ENCODE measurements around the gene MDN1.

The MDN1 gene

DNA sequence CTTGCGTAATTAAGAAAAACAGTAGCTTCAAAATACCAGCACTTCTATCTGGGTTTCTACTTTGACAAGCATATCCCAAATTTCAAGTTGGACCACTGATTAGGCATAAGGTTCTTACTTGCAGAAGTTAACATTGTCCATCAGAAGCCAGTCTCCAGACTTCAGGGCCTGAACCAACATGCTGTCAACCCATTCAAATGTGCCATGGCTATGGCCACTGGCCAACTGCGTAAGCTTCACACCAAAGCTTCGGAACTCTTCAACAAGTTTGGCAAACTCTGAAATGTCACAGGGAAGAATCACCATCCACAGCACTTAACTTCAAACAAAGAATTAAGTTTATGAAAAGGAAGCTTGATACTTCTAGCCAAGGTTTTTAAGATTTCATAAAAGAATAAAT lies 103.1 kb downstream of the MDN1 start:
- no peak for DNase-seq
- in situ Hi-C loops (cut with MboI; ENCODE audit: low pct_unique_long_range_greater_than_20kb, low sequenced_read_pairs) = no loop called here

GRCh38 chr6:89711801-89712200 lies 107.8 kb downstream of the MDN1 start:
- in situ Hi-C loops (cut with MboI; ENCODE audit: low pct_unique_long_range_greater_than_20kb, low sequenced_read_pairs) = no loop called here
- DNase-seq = no peak

- in situ Hi-C loops (cut with MboI; ENCODE audit: low pct_unique_long_range_greater_than_20kb, low sequenced_read_pairs) = no loop called here
- no peak for DNase-seq
Observed at GRCh38 chr6:89708316-89708715, 111.3 kb downstream of the MDN1 start.

DNA sequence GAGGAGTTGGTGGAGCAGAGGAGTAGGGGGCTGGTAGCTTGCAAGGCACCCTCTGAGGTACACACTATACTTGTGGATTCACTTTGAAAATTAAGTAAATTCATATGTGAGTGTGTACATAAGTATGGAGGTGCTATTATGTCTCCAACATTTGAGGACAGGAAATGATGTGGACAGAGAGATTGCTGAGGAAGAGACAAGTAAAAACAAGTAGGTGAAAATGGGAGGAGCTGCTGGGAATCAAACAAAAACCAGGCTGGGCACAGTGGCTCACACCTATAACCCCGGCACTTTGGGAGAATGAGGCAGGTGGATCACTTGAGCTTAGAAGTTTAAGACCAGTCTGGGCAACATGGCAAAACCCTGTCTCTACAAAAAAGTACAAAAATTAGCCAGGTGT lies 111.8 kb downstream of the MDN1 start:
- in situ Hi-C loops (cut with MboI; ENCODE audit: low pct_unique_long_range_greater_than_20kb, low sequenced_read_pairs) = no loop called here
- no peak for DNase-seq

GRCh38 chr6:89706121-89706520 lies 113.5 kb downstream of the MDN1 start:
- no peak for DNase-seq

DNA sequence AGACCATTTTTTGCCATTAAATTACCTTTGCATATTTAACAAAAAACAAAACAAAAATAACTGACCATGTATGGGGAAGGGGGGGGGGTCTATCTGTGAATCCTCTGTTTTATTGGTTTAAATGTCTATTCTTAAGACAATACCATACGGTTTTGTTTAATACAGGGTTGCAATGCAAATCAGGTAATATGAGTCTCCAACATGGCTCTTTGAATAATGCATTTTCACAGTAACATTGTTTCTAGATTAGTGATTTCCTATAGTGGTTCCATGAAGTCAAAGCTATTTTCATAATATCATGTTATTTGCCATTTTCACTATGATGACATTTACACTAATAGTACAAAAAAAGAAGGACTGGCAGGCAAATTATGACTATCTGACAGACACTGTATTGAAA lies 116.3 kb downstream of the MDN1 start:
- DNase-seq = no peak

More at GRCh38 chr6:89706121-89706520, 113.5 kb downstream of the MDN1 start:
- in situ Hi-C loops (cut with MboI; ENCODE audit: low pct_unique_long_range_greater_than_20kb, low sequenced_read_pairs) = no loop called here

DNA sequence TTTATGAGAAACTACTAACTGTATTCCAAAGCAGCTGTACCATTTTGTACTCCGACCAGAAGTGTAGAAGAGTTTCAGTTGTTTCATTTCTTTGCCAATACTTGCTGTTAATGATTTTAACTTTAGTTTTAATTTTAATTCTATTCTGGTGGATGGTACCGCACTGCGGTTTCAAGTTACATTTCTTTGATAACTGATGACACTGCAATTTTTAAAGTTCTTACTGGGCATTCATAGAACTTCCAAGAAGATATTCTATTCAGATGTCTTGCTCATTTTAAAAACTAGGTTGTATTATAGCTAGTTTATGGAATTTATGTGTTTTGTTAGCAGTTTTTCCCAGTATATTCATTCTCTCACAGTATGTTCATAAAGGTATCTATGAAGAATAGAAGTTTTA lies 117.2 kb downstream of the MDN1 start:
- in situ Hi-C loops (cut with MboI; ENCODE audit: low pct_unique_long_range_greater_than_20kb, low sequenced_read_pairs) = no loop called here
- DNase-seq = no peak

More for the DNA sequence above, 116.3 kb downstream of the MDN1 start:
- in situ Hi-C loops (cut with MboI; ENCODE audit: low pct_unique_long_range_greater_than_20kb, low sequenced_read_pairs) = no loop called here

DNA sequence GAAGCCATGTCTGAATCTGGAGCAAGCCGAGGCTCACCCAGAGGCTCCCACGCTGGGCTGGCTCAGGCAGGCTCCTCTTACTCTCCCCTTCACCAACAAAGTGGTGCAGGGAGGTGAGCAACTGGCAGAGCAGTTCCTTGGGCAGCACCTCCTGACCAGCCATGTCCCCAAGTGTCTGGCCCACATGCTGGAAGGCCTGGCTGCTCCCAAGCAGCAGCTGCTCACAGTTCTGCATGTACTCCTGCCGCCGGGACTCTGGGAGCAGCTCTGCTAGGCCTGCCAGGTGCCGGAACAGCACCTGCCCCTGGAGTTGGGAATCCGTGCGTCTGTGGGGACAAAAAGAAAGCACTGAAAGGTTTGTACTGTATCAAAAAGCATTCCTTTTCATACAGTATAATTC lies 123.9 kb downstream of the MDN1 start:
- in situ Hi-C loops (cut with MboI; ENCODE audit: low pct_unique_long_range_greater_than_20kb, low sequenced_read_pairs) = no loop called here
- DNase-seq = no peak

DNA sequence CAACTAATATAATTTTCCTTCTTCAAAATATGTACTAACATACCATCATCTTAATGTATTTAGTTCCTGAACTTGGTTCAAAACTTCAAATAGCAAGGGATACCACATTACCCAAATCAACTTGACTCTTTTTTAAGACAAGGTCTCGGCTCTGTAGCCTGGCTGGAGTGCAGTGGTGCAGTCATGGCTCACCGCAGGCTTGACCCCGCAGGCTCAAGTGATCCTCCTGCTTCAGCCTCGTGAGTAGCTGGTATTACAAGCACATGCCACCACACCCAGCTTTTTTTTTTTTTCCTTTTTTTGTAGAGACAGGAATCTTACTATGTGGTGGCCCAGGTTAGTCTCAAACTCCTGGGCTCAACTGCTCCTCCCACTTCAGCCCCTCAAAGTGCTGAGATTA lies 125.2 kb downstream of the MDN1 start:
- in situ Hi-C loops (cut with MboI; ENCODE audit: low pct_unique_long_range_greater_than_20kb, low sequenced_read_pairs) = no loop called here
- no peak for DNase-seq

DNA sequence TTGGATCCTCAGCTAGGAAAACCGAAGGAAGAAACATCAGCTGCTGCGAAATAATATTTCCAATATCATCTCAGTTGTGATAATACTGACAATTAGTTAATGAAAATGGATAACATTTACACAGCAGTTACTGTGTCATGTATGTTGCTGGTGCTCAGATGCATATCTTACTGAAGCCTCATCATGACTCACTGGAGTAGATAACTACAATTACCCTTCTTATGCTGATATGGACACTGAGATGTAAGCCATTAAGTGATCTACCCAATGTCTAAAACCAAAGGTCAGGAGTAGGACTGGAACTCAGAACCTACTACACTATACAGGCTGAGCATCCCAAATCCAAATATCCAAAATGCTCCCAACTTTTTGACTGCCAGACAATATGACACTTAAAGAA lies 126.4 kb downstream of the MDN1 start:
- in situ Hi-C loops (cut with MboI; ENCODE audit: low pct_unique_long_range_greater_than_20kb, low sequenced_read_pairs) = no loop called here

GRCh38 chr6:89692256-89692655 lies 127.3 kb downstream of the MDN1 start:
- in situ Hi-C loops (cut with MboI; ENCODE audit: low pct_unique_long_range_greater_than_20kb, low sequenced_read_pairs) = no loop called here
- no peak for DNase-seq

More for the DNA sequence above, 126.4 kb downstream of the MDN1 start:
- no peak for DNase-seq

GRCh38 chr6:89690944-89691324 lies 128.7 kb downstream of the MDN1 start:
- DNase-seq = no peak
- in situ Hi-C loops (cut with MboI; ENCODE audit: low pct_unique_long_range_greater_than_20kb, low sequenced_read_pairs) = no loop called here

DNA sequence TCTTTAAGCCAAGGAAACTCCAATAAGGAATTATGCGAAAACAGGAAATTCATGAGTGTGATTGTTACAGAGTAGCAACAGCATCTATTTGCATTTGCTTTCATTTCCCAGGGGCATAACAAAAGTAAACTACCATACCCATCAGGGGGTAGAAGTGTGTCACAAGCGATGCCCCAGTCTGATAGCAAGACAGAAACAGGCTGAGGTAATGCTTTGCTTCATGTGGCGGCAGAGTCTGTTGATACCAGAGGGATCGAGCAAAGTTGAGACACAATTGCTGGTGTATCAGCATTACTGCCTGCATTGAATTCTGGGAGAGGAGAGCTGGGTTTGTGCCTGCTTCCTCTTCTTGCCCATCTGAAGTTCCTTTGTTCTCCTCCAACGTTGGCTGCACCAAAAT lies 129.9 kb downstream of the MDN1 start:
- DNase-seq = no peak
- in situ Hi-C loops (cut with MboI; ENCODE audit: low pct_unique_long_range_greater_than_20kb, low sequenced_read_pairs) = no loop called here

GRCh38 chr6:89688328-89688727 lies 131.3 kb downstream of the MDN1 start:
- in situ Hi-C loops (cut with MboI; ENCODE audit: low pct_unique_long_range_greater_than_20kb, low sequenced_read_pairs) = no loop called here

DNA sequence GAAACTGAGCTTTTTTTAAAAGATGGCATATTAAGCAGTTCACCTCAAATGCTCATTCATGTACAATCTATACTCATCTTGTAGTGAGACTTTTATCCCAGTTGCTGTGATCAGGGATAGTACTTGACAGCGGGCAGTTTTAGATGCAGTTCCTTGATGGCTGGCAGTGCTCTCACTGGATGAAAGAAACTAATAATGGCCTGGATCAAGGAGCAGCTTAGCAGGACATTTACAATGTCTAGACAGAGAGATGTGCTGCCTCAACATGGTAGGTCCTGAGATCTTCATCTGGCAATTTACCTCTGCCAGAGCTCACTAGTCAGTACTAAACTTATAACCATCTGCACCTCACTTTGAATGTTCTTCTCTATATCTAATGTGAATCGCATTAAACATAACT lies 134.3 kb downstream of the MDN1 start:
- no peak for DNase-seq
- in situ Hi-C loops (cut with MboI; ENCODE audit: low pct_unique_long_range_greater_than_20kb, low sequenced_read_pairs) = no loop called here

More at GRCh38 chr6:89688328-89688727, 131.3 kb downstream of the MDN1 start:
- no peak for DNase-seq

DNA sequence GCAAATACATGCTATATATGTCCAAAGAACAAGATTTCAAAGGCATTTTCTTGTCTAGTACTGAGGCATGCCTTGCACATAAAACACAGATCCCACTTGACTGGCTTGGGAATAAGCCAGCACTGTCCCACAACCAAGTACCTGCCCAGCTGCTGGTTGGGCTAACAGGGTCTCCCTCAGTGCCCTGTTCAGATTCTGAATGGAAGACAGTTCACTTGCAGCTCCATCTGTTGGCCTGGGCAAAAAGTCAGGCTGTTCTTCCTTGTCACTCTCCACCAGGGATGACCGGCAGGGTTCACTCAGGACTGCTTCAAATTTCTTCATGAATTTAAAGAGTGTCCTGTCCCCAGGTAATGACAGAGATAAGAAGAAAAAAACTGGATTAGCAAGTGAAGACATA lies 136.6 kb downstream of the MDN1 start:
- in situ Hi-C loops (cut with MboI; ENCODE audit: low pct_unique_long_range_greater_than_20kb, low sequenced_read_pairs) = no loop called here
- DNase-seq = no peak

- in situ Hi-C loops (cut with MboI; ENCODE audit: low pct_unique_long_range_greater_than_20kb, low sequenced_read_pairs) = no loop called here
- no peak for DNase-seq
Observed at GRCh38 chr6:89681983-89682564, 137.5 kb downstream of the MDN1 start.

GRCh38 chr6:89680551-89680950 lies 139.0 kb downstream of the MDN1 start:
- in situ Hi-C loops (cut with MboI; ENCODE audit: low pct_unique_long_range_greater_than_20kb, low sequenced_read_pairs) = no loop called here
- no peak for DNase-seq

- in situ Hi-C loops (cut with MboI; ENCODE audit: low pct_unique_long_range_greater_than_20kb, low sequenced_read_pairs) = no loop called here
- no peak for DNase-seq
Observed at GRCh38 chr6:89680150-89680549, 139.4 kb downstream of the MDN1 start.

DNA sequence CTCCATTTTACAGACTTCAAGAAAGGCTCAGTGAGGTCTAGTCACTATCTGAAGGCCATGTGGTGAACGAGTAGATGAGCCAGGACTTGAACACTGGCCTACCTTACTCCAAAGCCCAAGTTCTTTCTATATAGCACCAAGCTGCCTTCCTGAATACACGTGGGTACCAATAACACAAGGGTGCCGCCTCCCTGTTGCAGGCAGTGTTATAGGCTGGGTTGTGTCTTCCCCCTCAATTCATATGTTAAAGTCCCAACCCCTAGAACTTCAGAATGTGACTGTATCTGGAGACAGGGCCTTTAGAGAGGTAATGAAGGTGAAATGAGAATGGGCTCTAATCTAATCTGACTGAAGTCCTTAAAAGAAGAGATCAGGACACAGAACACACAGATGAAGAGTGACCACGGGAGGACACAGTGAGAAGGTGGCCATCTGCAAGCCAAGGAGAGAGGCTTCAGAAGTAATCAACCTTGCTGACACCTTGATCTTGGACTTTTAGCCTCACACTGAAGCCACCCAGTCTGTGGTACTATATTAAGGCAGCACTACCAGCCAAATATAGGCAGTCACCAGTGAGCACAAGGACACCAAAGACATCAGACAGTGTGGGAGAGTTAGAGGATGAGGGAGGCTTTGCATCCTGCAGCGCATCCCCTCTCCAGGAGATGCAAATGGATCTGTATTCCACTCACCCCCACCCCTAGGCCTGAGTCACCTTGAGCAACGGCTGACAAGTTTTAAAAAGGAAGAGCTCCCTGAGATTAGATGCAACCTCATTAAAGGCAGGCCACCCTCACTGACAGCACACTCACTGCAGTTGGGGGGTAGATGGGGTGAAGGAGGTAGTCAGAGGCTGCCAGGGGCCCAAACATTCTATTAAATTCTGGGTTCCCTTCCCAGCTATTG lies 140.1 kb downstream of the MDN1 start:
- in situ Hi-C loops (cut with MboI; ENCODE audit: low pct_unique_long_range_greater_than_20kb, low sequenced_read_pairs) = no loop called here
- DNase-seq = no peak

DNA sequence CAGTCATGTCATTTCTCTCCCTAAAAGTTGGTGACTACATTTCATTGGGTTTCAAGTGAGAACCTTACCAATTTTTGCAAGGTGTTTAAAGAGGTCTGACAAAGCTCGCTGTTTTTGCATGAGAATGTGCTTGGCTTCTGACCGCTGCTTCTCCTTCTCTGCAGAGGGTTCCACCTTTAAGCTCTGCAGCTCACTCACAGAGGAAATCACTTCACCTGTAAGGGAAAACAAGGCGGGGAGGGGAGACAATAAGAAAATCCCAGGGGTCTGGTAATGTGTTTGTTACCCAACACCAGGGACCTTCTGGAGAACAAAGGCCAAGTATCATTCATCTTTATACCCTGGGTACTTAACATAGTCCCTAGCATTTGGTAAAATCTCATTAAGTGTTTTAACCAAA lies 141.1 kb downstream of the MDN1 start:
- in situ Hi-C loops (cut with MboI; ENCODE audit: low pct_unique_long_range_greater_than_20kb, low sequenced_read_pairs) = no loop called here
- DNase-seq = no peak

Data from KBM-7 (cell line).